ENCODE measurements around the gene SLC19A1.

Gene SLC19A1

DNA sequence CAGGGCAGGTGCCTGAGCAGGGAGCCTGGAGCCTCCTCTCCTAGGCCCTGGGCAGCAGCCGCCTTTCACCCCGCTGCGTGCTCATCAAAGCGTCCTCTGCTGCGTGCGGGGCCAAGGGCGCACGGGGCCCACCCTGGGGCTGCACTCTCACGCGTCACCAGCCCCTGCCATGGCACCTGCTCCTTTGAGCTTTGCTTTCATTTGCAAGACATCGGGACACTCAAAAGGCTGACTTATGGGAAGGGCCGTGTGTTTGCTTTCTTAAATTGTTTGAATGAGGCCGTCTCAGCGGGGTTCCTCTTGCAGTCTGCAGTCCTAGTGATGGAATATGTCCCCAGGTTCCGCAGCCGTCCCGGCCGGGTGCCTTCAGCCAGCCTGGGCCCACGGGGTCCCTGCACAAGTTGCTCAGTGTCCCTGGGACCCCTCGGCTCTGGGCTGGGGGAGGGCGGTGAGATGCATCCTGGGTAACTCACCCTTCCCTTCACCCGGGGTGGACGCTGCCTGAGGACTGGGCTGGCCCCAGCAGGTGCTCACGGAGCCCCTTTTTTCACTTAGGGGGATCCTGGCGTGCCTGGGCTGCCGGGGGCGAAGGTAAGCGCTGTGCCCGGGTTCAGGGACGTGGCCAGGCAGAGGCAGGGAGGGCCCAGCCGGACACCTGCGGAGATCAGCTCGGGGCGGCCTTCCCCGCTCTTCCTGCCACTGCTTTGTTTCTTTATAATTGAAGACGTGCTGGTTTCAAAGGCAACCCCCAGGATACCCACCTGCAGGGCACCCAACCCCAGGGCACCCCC, 53.1 kb downstream of the SLC19A1 start:
- DNase-seq = no peak

DNA sequence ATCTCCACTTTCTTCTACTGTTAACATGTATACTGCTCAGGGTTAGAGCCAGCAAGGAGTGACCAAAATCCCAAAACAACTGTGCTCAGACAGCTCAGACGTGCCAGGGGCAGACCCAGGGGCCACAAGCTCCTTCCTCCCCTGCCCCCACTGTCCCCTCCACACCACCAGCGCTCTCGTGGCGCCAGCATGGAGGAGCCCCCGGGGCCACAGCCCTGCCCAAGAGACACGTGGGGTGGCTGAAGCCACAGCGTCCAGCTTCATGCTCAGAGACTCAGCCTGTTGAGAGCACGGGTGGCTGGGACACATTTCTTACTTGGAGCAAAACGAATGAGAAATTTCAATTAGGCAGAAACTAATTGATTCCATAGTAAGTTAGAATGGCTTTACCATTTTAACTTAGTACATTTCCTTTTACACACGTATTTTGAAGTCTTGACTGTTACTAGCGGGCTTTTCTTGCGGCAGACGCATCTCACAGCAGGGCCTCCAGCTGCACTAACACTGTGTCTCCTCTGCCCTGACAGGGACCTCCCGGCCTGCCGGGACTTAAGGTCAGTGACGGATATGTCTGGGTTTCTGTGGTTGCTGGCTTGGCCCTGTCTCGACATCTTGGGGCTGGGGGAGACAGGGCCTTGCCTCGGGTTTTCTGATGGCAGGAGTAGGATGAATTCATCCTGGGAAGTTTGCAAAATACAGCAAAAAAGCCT, 54.2 kb downstream of the SLC19A1 start:
- no peak for DNase-seq

DNA sequence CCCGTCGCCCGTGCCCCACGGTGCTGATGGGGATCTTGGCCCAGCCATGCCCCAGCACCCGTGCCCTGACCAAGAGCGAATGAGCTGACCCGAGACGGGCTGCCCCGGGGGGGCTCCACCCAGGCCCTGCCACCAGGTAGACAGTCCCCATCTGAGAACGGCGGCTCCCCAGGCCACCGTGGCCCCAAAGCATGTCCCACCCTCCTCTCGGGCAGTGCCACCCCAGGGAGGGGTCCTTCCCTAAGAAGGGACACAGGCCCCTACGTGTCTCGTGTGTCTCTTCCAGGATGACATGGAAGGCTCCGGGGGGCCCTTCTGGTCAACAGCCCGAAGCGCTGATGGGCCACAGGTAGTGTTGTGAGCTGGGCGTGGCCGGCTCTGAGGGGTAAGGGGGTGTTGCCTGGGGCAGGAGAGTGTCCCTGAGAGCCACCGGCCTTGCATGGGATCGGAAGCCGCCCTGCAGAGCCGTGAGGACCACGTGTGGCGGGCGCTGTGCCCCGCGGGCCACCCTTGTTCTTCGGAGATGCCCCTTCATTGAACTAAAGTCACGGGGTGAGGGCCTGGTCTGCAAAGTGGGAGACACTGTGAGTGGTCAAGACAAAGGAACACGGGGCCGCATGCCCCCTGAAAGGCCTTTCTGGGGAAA, 55.0 kb downstream of the SLC19A1 start:
- DNase-seq = no peak

DNA sequence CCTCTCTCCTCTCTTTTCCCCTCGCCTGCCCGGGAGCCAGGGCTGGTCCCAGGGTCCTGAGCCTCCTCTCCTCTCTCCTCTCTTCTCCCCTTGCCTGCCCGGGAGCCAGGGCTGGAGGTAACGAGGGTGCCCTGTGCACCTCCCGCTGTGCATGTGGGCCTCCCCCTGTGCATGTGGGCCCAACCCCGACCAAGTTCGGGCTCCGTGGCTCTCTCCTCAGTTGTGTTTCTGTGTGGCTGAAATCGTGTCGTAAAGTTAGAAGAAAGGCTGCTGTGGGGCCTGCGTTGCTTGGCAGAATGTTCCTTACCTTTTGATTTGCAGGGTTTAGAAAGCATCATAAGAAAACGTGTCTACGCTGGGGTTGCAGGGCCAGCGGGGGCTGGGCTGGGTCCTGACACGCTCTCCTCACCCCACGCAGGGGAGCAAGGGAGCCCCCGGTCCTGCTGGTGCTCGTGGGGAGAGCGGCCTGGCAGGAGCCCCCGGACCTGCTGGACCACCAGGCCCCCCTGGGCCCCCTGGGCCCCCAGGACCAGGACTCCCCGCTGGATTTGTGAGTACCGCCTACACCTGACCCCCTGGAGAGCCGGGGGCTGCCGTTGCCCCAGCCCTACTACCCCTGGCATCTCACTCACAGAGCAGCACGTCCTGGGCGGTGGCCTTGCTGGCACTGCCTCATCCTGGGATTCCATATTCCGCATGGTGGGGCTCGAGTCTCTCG, 55.6 kb downstream of the SLC19A1 start:
- DNase-seq = no peak

DNA sequence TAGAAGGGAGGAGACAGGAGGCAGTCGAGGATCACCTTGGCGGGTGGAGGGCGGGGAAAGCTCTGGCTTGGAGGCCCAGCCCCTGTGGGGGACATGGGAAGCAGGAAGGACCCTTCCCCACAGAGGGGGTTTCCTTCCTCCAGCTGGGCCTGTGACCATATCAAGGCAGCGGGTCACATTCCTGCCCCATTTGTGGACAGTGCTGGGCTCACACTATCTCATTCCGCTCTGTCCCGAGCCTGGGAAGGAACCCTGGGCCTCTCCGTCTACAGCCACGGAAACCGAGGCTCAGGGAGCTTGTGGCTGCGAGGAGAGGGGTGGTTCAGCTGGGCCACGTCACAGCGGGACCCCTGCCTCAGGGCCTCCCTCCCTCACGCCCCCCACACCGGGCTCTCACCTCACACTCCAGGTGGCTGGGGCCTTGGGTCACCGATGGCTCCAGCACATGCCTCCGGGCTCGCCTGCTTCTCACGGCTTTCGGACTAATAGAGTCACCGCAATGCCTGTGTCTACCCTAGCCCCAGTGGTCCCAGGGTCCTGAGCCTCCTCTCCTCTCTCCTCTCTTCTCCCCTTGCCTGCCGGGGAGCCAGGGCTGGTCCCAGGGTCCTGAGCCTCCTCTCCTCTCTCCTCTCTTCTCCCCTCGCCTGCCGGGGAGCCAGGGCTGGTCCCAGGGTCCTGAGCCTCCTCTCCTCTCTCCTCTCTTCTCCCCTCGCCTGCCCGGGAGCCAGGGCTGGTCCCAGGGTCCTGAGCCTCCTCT, 56.4 kb downstream of the SLC19A1 start:
- no peak for DNase-seq

DNA sequence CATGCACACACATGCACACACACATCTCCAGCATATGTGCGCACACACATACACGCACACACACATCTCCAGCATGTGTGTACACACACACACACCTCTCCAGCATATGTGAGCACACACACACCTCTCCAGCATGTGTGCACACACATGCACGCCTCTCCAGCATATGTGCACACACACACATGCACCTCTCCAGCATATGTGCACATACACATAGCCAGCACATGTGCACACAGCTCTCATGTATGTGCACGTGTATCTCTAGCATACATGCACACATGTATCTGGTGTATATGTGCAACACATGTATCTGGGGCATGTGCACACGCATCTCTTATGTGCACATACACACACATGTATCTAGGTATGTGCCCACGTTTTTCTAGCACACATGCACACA, 57.9 kb downstream of the SLC19A1 start:
- no peak for DNase-seq

DNA sequence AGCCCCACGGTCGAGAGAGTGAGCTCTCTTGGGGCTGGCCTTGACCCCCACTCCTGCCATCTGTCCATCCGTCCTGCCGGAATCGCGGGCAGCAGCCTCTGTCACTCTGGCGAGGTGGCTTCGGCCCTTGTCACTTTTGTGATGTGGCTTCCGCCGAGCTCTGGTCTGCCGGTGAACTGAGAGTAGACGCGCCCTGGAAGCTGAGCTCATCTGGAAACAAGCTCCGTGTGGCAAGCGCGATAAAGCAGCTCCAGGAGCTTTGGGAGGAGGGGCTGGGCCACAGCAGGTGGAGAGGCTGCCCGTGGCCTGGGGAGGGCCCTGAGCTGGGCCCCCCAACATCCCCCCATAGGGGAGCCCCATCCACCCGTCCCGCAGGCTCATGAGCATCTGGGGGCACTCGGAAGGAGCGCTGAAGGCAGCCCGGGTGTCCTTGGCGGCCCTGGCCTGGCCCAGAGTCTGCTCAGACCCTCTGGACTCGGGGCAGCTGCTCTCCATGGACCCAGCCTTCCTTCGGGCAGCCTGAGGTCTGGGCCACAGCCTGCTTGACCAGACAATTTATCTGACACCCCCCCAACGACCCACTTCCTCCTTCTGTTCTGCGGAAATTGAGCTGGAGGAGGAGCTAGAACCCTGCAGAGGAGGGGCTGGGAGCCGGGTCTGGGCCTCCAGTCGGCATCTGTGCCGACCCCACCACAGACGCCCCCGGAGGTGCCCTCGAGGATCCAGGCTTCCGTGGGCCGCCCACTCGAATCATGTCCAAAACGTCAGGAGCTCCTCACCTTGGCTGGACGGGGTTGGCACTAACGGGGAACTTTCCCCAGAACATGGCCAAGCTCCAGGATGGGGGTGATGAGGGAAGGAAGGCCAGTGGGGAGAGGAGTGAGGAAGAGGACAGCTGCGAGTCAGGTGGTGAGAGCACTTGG, 59.1 kb downstream of the SLC19A1 start:
- DNase-seq = no peak

DNA sequence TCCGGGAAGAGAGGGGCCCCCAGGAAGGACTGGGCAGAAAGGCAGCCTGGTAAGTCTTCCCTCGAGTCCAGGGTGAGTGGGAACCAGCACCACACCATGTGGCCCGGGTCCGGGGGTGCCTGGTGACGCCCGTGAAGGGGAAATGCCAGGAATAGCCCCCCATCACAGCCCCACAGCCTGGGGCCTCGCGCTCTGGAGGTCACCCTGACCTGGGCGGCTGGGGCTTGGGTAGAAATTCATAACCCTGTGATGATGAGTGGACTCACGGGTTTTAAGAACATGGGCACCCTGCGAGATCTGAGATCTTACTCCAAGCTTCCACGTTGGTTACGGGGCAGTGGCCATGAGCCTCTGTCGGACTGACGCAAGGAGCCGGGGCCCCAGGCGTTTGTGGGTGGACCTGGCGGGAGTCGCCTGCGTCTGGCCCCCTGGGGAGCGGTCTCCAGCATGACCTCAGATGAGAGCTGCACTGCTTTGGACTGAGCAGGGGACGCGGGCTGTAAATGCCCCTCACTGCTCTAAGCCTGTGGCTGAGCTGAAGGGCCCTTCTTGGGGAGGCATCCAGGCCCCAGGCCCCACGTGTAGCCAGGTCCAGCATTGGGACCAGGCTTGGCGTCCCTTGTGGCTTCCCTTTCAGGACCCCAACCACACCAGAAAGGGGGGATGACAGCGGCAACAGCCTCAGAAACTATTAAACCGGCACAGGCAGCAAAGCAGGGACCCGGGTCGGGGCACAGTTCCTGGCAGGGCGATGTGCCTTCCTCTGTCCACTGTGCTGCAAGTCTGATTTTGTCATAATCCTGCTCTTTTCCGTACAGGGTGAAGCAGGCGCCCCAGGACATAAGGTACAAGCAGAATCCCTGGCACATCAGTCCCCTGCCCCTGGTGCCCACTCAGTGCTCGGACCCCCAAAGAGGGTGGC, 60.0 kb downstream of the SLC19A1 start:
- no peak for DNase-seq

DNA sequence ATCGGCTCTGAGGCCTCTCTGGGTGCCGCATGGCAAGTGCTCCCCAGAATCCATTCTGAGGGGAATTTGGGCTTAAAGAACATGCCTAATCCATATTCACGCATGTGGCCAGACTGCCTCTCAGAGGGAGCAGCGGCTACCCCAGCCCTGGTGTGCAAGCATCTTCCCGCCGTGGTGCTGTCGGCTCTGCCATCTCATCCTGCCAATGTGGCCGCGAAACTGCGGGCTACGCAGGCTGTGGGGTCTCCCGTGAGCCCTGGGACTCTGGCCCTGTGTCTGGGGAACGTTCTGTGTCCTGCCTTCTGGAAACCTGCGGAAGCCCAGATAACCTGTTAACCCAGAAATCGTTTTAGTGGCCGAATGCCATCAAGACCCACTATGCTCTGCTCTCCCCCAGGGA, 60.7 kb downstream of the SLC19A1 start:
- DNase-seq = no peak

DNA sequence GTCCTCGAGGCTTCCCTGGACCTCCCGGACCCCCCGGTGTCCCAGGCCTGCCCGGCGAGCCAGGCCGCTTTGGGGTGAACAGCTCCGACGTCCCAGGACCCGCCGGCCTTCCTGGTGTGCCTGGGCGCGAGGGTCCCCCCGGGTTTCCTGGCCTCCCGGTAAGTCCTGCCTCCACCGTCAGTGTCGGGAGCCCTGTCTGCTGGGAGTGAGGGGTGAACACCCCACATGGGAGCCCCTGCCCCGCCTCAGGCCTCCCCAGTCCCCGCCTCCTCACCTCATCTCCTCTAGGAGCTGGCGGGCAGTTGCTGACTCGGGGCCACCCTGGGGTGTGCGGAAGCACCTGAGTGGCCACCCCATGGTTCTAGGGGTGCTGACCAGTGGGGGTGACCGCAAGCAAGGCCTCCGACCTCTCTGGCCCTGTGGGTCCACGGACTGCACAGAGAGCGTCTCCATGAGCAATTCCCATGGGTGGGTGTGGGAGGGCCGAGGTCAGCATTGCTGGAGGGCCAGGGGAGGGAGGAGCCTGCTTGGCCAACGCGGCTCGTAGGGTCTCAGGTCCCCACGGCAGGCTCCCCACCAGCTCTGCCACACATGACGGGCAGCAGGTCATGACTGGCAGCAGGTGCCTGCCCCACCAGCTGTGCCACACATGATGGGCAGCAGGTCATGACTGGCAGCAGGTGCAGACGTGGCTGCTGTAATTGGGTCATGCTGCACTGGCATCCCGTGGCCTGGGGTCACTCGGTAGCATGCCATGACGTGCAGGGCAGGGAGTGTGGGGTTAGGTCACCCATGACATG, 61.3 kb downstream of the SLC19A1 start:
- DNase-seq = no peak

DNA sequence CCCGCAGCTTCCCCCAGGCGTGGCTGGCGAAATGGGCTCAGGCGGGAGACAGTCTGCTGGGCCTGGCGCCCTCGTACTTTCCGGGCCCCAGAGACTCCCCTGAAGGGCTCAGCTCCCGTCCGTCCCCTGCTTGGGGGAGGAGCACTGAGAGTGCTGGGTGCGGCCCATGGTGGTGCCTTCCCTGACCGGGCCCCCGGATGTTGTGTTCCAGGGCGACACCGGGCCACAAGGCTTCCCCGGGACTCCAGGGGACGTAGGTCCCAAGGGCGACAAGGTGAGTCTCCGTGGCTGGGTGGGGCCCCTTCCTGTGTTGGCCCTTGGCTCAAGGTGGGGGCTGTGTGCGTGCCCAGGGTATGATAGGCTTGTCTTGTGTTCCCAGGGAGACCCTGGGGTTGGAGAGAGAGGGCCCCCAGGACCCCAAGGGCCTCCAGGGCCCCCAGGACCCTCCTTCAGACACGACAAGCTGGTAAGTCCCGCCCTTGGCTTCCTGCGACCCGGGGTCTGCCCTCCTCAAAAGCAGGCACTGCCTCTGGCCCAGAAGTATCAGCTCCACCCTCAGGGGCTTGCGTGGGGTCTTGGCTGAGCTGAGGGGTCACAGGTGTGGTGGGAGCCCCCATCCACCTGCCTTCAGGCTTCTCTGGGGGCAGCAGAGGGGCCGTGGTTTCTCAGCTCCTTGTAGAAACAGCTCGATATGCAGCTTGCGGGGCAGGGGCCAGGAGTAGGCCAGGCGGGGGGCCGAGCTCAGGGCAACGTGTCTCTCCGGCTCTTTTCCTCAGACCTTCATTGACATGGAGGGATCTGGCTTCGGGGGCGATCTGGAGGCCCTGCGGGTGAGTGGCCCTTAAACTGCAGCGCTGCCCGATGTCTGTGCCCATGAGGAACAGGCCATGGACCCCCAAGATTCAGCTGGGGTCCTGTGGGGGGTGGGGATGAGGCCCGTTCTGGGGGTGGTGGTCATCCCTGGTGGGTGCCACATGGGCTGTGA, 62.3 kb downstream of the SLC19A1 start:
- no peak for DNase-seq

DNA sequence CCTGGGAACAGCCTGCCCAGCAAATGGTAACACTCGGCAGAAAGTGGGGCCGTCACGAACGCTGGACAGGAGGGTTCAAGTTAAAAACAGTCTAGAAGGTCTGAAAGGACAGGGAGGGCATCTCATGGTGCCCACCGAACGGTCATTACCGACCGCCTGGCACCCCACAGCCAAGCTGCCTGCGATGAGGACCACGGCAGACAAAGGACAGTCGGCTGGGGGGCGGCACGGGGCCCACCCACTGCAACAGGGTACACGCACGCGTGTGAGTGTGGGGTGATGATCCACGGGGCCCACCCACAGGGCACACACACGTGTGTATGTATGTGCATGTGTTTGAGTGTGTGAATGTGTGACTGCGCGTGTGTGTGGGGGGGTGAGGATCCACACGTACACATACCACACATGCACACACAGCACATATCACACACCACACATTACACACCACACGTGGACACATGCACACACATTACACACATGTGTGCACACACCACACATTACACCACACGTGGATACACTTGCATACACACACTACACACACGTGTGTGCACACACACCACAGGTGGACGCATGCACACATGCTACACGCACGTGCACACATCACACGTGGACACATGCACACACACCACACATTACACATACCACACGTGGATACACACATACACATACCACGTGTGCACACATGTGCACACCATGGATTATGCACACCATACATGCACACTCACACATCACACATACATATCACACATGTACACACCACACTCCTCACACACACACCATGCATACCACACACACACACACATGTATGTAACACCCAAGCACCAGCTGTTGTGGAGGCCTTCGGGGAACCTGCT, 63.2 kb downstream of the SLC19A1 start:
- DNase-seq = no peak

DNA sequence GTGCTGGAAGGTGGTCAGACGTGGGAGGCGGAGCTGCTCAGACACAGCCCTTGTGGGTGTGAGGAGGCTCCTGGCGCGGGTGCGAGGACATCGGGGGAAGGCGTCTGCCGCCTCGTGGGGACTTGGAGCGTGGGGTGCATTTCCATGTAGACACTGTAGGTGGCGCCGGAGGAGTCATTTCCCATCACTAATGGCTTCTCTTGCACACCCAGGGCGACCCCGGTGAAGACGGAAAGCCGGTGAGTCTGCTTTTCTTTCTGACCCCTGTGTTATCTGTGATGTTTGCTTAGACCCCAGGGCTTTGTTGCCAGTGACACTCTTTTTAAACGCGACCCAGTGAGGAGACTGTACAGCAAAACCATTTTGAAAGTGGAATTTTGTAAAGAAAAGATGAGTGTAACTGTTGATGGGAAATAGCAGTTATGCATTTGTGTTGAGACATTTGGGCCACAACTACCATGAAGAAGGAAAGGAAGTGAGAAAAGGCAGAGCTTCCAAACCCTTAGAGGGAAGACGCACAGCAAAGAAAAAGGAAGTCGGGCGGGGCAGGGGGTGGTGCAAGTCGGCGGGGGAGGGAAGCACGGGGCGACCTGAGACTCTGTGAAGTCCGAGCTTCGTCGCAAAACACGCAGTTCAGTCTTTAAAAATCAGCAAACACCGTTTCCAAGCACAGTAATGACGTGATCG, 64.0 kb downstream of the SLC19A1 start:
- DNase-seq = peak; percentile 78

DNA sequence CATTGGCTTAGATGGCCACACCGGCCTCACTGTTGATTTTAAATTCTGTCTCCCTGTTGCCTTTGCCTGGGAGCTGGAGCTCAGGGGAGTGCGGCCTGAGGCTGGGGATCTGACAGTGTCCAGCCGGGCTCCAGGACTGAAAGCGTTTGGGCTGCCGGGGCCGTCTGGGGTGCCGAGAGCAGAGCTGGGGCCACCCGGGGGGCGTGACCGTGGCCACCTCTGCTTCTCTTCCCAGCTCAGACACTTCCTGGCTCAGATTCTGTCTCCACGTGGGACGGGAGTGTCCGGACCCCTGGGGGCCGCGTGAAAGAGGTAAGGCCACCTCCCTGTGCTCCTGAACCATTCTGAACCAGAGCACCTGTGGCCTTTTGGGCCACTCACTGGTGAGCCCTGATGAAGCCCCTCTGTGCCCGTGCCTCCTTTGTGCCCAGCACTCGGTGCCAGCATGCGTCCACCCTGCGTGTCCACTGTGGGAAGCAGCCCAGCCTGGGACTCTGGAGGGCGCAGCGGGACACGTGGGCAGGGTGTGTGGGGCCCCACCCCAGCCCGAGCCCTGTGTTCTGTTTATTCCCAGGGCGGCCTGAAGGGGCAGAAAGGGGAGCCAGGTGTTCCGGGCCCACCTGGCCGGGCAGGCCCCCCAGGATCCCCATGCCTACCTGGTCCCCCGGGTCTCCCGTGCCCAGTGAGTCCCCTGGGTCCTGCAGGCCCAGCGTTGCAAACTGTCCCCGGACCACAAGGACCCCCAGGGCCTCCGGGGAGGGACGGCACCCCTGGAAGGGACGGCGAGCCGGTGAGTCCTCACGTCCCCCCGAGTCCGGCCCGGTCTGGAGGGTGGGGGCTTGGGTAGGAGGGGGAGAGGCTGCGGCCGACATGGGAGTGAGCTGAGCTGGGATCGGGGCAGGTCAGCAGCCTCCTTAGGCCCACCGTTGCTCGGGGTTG, 64.8 kb downstream of the SLC19A1 start:
- DNase-seq = no peak

DNA sequence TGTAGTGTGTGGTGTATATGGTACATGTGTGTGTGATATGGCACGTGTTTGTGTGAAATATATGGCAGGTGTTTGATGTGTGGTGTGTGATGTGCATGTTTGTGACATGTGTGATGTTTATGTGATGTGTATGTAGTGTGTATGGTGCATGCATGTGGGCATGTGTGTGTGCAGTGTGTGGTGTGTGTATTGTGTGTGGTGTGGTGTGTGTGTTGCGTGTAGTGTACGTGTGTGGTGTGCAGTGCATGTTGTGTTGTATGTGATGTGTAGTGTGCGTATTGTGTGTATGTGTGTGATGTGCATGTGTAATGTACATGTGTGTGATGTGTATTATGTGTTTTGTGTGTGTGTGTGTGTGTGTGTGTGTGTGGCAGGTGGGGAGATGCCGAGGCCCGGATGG, 65.7 kb downstream of the SLC19A1 start:
- DNase-seq = no peak

Data from 8988T (cell line).